Kasumi-1 (cell line): ENCODE data around the gene RANBP6.
A peak's percentile ranks its signal among the peaks of the same experiment; 100 is the strongest.
"Not testable (repeated sequence)": the region's sequence is repeated elsewhere in the genome, so short reads cannot be mapped to it uniquely, and the experiment has no call there.

Source experiments
- DNase-seq, 2 experiments: peaks; one replicate each; lab custom pipeline; 2025; lab: John Stamatoyannopoulos, UW

RANBP6 gene

DNA sequence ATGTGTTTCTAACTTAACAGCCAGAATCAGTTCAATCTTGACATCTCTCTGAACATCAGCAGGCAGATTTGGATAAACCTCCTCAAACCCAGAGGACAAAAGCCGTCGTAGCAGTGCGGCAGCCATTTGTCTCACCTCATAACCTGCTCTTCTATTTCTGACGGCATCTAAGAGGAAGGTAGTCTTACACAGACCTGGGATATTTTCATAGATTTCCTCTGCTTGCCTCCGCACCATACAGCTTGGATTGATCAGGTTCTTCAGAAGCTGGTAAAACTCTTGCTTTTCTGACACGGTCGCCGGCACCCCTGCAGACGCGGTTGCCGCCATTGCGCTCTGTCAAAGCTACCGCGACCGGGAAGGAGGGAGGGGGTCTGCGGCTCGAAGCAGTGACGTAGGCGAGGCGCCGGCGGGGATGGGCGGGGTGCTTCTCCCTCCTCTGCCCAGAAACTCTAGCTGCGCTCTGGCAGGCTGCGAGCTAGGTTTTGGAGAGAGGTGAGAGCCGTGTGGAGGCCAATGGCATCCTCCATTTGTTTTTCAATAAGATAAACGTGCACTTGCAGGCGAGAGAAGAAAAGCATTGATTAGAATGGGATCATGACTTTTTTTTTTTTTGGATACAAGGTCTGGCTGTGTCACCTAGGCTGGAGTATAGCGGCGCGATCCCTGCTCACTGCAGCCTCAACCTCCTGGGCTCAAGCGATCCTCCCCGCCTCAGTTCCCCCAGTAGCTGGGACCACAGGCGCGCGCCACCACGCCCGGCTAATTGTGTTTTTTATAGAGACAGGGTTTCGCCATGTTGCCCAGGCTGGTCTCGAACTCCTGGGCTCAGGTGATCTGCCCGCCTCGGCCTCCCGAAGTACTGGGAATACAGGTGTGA lies at the start of gene RANBP6:
Gene RANBP6 (minus strand): TSS at position 347 of the 880 bp plus-strand sequence. CDS start 17 bp downstream, at position 330.
- DNase-seq, result peak; percentile 66

DNA sequence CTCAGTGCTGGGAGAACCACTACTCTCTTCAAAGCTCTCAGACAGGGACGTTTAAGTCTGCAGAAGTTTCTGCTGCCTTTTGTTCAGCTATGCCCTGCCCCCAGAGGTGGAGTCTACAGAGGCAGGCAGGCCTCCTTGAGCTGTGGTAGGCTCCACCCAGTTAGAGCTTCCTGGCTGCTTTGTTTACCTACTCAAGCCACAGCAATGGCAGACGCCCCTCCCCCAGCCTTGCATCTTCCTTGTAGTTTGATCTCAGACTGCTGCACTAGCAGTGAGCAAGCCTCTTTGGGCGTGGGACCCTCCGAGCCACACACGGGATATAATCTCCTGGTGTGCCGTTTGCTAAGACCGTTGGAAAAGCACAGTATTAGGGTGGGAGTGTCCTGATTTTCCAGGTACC lies 47.7 kb upstream of the RANBP6 start:
- not testable (repeated sequence) for DNase-seq

DNA sequence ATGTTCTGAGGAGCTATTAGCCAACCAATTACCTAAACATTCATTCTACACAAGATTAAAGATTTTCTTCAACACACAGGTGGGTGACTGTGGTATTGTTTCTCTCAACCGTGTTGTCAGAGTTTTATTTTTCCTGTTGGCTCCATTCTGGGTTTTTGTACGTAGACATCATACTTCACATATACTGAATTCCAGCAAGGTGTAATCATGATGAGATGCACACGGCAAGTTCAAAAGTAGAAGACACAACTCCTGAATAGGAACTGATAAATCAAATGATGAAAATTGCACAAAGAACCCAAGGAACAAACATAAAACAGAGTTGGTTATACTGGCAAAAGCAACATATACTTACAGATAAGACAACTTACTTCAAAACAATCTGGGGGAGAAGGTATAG lies 40.2 kb upstream of the RANBP6 start:
- no peak for DNase-seq

DNA sequence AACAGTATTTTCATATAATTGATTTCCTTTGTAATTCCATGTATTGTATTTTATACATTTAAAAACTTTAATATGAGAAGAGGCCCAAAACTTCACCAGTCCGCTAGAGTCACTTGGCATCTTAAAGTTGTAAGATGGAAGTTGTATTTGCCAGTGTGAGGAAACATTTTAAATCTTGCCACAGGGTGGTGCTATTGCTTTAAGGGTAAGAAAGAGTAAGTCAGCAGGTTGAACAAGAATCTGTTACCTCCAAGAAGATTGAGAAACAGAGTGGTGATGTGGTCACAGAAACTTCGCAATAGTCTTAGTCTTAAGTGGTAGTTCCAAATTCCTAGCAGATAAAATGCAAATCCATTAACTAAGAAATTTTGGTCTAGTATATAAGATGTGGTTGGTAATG lies 39.8 kb upstream of the RANBP6 start:
- DNase-seq, result peak; percentile 68 to 74

DNA sequence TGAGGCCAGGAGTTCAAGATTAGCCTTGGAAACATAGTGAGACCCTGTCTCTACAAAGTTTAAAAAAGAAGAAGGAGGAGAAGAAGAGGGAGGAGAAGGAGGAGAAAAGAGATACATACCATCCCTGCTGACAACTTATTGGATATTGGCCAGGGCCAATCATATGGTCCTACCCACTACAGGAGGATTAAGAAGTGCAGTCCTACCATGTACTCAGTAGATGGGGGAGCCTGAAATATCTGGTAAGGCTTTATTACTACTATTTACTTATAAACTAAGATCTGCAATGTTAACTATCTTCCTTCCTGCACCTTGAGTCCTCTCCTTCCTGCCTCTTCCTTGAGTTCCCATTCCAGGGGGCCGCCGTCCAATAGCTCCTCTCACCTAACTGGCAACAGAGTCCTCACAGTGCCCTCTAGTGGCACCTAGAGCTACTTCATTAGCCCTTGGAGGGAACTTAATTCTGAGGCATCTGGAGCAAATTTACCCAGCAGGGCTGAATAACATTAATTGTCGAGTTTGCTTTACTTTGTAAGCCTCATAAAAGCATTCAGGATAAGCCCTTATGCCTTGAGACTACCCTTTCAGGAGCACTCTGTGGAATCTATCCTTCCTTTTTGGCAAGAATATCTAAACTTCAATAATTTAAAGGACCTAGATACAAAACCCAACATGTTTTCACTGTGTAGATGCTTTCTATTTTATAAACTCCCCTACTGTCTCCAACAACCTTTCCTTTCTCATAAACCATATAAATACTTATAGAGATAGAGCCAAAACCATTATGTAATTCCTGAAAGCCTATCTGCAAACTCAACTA lies 39.1 kb upstream of the RANBP6 start:
- DNase-seq, result peak; percentile 25 to 38

DNA sequence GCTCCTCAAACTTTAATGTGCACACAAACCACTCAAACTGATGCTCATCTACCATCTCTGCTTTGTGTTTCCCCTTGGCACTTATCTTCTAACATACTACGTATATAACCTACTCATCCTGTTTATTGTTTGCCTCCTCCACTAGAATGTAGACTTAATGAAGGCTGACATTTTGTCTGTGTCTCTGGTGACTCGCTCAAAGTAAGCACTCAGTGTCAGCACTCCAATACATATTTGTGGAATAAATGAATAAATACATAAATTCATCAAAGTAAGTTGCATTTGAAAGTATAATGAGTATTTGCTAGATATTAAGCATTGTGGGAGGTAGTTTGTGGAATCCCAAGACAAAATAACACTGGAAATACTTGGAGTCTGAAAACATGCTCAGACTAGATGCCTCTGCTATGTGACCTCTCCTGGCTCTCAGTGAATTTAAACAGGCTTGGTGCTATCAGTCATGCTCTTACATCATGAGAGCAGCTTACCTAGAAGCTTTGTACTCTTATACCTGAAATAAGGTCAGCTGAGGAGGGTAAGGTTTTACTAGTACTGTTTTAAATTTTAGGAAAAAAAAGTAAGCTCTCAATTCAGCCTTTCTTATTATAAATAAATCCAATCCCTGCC lies 37.0 kb upstream of the RANBP6 start:
- DNase-seq, result no peak

DNA sequence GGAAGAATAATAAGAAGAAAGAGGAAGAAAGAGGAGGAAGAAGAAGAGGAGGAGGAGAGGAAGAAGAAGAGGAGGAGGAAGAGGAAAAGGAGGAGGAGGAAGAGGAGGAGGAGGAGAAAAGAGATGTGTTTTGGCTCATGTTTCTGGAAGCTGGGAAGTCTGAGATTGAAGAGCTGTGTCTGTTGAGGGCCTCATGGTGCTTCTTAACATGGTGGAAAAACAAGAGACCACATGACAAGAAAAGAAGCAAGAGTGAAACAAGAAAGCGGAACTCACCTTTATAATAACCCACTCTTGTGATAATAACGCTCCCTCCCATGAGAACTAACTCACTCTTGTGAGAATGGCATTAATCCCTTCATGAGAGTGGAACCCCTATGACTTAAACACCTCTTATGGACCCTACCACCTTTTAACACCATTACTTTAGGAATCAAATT lies 36.1 kb upstream of the RANBP6 start:
- DNase-seq, result no peak

DNA sequence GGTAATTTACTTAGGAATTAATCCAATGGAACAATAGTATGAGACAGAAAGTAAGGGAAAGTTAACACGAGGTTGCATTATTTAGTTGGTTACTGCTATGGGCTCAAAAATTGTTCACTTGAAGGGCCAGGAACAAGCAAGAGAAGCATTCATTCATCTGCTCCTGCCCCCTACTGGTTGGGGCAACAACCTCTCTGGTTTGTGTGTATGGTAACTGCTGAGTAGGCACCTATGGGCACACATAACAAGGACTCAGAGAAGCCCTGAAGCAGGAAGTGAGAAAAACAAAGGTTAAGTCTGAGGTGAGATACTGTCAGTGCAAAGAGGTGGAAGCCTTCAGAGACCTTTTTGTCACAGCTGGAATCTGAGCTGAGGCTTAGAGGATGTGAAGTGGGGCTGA lies 34.4 kb upstream of the RANBP6 start:
- peak; percentile 4 to 15 for DNase-seq

DNA sequence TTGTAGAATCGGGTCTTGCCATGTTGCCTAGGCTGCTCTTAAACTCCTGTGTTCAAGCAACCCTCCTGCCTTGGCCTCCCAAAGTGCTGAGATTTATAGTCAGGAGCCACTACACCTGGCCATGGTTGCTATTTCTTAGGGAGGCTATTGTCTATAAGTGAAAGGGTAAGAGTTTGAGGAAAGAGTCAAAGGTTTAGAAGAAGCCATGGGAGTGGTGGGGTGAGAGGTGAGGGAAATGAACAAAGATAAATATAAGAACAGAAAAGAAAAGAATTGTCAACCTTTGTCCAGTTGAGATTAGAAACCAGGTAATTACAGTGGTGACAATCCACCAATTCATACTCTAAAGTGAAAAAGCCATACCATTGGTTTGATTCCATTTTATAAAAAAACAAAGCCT lies 32.6 kb upstream of the RANBP6 start:
- DNase-seq, result no peak

DNA sequence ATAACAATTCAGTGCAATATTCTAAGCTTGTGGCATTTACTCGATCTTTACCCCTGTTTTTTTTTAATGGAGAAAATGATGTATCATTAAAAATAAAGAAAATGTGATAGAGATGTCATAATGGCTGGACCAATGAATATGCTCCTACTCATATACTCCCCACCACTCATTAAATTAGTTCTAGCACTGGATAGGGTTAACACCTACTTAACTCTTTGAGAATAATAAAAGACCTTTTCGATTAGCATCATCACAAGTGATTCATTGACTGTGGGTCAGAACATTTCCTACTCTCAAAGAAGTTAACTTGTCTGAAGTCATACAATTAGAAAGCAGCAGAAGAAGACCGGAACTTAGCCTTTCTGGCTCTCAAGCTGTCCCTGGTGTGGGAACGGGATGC lies 31.6 kb upstream of the RANBP6 start:
- no peak for DNase-seq

DNA sequence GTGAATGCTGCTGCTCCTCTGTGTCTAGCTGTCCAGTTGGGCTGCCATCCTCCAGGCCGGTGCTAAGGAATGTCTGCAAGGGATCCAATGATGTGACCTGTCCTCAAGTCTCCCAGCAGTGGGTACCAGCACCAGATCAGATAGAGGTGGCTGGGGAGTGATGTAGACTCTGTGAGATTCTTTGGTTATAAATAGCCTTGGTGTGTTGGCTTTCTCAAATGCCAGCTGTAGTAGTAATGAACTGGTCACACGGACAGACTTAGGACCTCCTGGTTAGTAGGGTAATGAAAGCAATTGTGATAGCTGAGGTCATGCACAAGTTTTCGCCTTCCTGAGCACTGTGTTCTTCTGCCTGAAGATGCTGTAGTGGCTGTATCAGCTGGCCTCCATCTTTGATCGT lies 29.9 kb upstream of the RANBP6 start:
- DNase-seq, result no peak

DNA sequence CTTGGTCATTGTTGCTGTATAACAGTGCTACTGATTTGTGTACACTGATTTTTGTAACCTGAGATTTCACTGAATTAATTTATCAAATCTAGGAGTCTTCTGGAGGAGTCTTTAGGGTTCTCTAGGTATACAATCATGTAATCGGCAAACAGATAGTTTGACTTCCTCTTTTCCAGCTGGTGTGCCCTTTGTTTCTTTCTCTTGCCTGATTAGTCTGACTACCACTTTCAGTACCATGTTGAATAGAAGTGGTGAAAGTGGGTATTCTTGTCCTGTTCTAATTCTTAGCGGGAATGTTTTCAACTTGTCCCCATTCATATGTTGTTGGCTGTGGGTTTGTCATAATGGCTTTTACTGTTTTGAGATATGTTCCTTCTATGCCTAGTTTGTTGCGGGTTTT lies 24.7 kb upstream of the RANBP6 start:
- DNase-seq, result peak; percentile 1

DNA sequence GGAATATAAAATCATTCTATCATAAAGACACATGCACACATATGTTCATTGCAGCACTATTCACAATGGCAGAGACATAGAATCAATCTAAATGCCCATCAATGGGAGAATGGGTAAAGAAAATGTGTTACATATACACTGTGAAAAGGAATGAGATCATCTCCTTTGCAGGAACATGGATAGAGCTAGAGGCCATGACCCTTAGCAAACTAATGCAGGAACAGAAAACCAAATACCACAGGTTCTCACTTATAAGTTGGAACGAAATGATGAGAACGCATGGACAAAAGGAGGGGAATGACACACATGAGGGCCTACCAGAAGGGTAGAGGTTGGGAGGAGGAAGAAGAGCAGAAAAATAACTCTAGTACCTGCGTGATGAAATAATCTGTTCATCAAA lies 21.0 kb upstream of the RANBP6 start:
- no peak for DNase-seq

DNA sequence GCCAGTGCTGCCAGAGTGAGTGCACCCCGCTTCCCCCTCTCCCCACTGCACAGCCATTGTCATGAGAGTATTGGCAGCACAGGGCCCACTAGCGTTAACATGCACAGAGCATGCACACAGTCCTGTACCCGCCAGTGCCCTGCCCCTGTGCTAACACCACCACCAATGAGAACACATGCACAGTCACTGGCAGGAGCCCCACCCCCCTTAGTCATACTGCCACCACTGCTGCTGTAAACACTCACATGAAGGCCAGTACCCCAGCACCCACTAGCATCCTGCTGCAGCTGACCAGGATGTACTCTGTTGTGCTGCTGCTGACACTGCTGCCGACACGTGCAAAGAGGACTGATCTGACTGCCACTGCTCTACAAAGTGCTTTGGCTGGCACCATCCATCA lies 19.5 kb upstream of the RANBP6 start:
- DNase-seq, result no peak

DNA sequence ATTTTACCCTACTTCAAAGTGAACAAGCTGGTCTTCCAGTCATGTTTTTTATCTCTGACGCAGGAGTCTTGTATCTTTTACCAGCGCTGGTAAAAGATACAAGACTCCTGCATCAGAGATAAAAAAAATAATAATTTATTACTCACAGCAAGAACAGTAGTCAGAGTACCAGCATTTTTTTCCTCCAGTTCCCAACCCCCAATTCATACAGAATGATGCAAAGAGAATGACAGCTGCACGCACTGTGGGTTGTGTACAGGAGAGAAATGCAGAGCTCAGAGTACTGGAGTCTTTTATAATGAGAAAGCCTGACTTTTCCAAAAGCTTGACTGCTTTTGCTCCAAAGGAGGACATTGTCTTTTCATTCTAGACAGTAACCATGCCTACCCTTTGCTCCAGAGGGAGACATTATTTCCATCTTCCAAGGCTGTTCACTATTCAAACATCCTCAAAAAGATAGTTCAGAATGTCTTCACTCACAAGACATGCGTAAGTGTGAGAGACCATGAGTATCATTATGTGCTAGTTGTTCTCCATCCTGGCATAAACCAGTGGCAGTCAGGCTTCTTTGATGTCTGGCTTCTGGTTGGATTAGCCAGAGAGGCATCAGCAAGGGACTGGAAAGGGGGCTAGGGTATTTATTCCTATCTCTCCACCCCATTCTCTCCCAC lies 14.3 kb upstream of the RANBP6 start:
- no peak for DNase-seq

DNA sequence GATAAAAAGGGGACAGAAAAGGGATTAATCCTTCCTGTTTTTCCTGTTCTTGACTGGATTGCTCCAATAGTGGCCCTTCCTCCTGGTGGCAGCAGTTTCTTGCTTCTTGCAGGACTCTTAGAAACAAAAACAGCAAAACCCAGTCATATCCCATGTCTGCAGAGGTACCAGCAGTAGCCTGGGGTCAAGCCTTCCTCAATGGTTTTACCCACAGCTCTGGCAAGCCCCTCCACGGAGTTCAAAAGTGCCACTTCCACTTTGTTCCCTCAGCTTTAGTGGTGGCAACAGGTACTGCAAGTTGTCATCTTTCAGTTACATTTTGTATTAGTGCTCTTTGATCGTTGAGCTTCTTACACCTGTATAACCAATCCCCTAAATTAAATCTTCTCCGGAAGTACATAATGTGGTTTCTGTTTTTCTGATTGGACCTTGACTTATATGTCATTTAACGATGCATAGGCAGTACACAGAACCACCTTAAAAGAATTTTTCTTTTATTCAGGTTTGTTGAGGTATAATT lies 8.7 kb upstream of the RANBP6 start:
- DNase-seq, result peak; percentile 8 to 30

DNA sequence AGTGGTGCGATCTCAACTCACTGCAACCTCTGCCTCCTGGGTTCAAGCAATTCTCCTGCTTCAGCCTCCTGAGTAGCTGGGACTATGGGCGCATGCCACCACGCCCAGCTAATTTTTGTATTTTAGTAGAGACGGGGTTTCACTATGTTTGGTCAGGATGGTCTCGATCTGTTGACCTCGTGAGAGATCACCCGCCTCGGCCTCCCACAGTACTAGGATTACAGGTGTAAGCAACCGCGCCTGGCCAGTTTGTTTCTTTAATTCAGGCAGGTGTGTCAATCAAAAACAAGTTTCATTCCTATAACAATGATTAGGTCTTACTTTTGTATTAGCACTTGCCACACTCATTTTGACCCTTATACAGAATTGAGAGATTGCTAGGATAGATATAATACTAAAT lies 1.6 kb upstream of the RANBP6 start:
- DNase-seq, result not testable (repeated sequence)

DNA sequence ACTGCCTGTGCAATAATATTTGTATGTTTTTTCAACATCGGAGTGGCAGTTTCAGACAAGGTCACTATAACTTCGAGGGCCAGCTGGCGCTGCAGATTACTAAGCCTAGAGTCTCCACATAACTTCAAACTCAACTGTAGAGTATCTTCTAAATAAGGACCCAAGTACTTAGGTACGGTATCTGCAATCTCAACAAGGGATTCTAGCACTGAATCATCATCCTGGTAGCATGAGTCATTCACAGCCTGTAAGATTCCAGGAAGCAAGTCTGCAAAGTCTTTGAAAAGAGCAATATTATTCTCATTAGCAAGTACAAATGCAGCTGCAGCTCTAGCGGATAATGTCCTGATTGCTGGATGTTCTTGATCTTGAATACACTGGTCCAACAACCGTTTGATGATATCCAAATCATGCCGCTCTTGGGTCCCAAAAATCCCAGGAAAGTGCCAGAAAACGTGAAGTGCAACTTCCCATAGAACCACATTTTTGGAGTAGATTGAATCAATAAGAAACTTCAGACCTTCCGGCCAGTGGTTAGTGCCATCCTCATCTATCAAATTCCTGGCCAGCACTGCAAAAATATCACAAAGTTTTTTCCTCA lies 654 bp downstream of the RANBP6 start:
- DNase-seq, result no peak

DNA sequence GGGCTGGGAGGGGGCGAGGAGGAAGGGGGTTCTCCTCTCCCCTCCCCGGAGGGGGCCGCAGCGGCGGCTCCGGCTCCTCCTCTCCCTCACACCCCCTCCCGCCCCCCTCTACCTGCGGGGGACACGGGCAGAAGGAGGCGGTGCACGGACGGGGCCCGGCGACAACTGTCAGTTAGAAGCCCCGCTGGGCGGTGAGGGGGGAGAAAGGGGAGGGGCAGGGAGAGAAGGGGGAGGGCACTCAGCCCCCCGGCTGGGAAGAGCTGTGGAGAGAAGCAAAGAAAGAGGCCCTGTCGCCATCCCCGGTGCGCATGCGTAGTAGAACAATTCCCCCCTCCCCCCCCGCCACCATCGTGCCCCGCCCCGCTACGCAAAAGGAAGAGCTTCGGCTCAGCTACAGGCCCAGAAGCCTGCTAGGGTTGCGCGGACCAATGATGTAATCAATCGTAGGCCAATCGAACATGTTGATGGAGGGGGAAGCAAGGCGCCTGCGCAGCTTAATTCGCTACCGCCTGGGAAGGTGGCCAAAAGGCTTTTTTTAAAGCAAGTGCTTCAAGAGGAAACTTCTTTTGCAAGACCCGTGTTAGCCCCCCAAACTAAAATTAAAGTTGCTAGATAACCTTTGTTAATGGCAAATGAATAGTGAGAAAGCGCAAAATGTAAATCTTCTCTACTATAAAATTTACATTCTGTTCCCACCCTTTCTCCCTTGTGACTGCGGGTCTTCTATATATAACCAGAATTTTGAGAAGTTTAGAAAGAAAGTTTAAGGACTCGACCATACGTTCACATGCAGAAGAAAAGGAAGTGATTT lies 7.0 kb downstream of the RANBP6 start:
- peak; percentile 82 to 86 for DNase-seq

DNA sequence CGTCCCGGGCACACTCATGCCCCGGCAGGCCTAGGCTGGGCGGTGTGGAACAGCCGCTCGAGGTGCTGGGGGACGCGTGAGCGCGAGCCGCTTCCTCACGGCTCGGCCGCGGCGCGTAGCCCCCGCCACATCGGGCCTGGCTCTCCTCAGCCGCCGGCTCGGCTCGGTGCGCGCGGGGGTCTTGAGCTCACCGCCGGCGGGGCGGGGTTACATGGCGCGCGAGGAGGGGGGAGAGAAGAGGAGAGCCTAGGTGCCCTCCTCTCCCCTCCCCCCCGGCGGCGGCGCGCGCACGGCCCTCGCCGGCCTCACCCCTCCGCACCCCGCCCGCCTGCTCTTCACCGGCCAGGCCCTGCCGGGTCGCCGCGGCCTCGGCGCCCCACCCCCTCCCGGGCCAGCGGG lies 7.7 kb downstream of the RANBP6 start:
- DNase-seq, result peak in 1 of 2 experiments; percentile 5
